SKM-1 (cell line): Measurements from ENCODE around the gene OTOP2.
"Not testable (repeated sequence)": the region's sequence is repeated elsewhere in the genome, so short reads cannot be mapped to it uniquely, and the experiment has no call there.

Source experiments
- DNase-seq: peaks from one replicate; lab custom pipeline; 2025; ENCODE audit not compliant: unreplicated experiment; lab: John Stamatoyannopoulos, UW

OTOP2 gene

DNA sequence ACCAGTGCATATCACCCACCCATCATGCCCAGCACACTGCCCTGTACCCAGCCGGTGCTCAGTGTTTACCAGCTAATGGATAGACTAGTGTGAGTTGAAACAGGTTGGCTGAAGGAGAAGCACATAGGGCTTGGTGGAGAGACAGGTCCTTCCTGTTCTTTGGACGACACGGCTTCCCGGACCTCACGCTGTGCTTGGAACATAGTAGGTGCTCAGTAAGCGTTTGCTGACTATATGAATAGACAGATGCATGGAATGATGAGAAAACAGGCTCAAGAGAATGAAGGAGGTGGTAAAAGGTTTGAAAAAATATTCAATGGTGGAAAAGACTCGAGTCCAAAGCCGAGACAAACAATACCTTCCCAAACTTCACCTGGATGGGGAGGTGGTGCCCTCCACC lies 23.9 kb upstream of the OTOP2 start:
- no peak for DNase-seq

DNA sequence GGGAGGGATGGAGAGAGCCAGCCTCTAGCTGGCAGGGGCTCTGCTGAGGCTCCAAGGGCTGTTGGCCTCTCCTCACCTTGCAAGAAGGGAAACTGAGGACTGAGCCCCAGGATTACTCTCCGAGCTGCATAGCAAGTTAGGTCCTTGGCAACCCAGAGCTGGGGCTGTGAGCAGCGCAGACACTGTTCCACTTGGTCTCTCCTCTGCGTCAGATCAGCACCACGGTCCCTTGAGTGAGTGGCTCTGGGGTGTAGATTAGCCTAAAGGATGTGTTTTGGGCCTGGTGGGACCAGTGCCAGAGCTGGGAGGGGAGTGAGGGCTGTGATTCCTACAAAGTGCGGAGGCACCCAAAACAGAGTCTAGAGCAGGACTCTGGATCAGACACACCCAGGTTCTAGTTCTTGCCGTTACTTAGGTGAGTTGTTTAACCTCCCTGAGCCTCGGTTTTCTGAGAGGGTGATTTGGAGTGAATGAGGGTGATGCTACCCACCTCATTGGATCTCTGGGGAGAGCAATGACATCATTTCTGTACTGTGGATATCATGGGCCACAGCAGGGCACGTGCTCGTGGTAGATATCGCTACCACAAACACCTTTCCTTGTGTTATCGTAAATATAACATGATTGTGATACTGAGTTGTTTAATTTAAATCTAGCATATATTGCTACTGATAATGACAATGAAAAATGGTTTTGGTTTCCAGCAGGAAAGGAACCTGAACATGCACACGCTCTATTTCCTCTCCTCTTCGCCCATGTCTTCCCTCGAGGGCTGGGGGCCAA lies 22.5 kb upstream of the OTOP2 start:
- DNase-seq, result no peak

DNA sequence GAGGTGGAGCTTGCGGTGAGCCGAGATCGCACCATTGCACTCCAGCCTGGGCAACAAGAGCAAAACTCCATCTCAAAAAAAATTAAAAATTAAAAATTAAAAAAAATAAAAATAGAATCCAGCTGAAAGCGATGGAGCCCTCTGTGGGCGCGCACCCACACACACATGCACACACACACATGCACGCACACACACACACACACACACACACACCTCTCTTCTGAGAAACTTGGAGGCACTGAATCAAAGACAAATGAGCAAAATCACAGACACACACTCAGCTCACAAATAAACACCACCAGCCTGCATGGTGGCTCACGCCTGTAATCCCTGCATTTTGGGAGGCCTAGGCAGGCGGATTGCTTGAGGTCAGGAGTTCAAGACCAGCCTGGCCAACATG lies 21.0 kb upstream of the OTOP2 start:
- no peak for DNase-seq

DNA sequence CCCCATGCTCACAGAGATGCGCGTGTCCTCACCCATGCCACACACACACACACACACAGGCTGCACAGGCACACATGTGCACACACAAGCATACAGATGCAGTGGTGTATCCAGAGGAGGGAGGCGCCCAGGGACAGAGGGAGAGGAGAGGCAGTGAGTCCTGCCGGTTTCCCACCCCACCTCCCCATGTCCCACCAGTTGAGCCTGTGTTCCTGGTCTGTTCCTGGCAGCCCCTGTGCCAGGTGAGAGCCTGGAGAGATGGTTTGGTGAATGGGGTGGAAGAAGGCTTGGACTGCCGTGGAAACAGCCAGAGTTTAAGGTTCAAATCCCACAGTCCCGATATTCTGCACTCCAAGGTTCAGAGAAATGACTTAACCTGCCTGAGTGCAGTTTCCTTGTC lies 20.4 kb upstream of the OTOP2 start:
- no peak for DNase-seq

DNA sequence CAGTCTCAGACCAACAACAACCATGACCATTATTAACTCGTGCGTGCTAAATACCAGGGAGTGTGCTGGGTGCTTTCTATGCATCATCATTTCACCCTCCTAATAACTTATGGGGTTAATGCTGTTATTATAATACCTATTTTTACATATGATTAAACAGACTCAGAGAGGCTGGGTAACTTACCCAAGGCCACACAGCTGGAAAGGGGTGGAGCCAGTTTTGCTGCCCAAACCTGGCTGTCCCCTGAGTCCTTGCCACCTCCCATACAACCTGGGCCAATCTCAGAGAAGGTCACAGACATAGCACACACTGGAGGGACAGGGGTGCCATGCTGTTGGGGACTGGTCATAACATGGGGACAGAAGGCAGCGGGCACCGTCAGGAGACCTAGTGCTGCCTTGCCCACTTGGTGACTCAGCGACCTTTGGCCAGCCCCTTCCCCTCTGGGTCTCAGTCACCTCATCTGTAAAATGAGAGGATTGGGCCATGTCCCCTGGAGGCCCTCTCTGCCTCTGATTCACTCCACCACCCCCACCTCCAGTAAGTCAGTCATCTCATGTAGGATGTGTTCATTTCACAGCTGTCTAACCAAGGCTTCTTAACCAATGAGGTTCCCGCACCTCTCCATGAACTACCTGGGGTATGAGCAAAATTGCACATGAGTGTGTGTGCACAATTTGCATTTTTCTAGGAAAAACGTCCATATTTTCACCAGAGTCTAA lies 19.2 kb upstream of the OTOP2 start:
- no peak for DNase-seq

DNA sequence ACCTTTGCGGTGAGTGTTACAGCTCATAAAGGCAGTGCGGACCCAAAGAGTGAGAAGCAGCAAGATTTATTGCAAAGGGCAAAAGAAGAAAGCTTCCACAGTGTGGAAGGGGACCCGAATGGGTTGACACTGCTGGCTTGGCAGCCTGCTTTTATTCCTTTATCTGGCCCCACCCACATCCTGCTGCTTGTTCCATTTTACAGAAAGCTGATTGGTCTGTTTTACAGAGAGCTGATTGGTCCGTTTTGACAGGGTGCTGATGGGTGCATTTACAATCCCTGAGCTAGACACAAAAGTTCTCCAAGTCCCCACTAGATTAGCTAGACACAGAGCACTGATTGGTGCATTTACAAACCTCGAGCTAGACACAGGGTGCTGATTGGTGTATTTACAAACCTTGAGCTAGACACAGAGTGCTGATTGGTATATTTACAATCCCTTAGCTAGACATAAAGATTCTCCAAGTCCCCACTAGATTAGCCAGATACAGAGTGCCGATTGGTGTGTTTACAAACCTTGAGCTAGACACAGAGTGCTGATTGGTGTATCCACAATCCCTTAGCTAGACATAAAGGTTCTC lies 17.8 kb upstream of the OTOP2 start:
- not testable (repeated sequence) for DNase-seq

DNA sequence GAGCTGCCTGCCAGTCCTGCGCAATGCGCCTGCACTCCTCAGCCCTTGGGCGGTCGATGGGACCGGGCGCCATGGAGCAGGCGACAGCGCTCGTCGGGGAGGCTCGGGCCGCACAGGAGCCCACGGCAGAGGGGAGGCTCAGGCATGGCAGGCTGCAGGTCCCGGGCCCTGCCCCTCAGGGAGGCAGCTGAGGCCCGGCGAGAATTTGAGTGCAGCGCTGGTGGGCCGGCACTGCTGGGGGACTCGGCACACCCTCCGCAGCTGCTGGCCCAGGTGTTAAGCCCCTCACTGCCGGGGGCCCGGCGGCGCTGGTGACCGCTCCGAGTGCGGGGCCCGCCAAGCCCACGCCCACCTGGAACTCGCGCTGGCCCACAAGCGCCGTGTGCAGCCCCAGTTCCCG lies 17.1 kb upstream of the OTOP2 start:
- DNase-seq, result no peak

DNA sequence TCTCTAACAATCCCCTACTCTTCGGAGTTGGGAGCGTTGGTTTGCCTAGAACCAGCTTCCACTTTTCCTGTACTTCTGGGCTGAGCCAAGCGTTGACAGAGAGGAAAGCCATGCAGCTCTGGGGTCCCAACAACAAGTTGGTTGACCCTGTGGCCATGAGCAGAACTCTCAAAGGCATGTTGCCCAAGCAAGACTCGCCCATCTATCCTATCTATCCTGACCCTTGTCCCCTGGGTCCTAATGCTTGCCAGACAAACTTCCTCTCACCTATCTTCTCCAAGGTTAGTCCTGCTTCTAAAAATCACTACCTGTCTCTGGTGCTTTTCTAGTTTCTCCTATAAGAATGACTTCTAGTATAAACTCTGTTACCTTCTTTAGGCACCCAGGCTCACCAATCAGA lies 15.0 kb upstream of the OTOP2 start:
- DNase-seq, result not testable (repeated sequence)

DNA sequence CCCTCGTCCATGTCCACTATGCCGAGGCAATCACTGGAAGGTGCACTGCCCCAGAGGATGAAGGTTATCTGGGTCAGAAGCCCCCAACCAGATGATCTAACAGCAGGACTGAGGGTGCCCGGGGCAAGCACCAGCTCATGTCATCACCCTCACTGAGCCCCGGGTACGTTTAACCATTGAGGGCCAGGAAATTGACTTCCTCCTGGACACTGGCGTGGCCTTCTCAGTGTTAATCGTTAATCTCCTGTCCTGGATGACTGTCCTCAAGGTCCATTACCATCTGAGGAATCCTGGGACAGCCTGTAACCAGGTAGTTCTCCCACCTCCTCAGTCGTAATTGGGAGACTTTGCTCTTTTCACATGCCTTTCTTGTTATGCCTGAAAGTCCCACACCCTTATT lies 12.7 kb upstream of the OTOP2 start:
- not testable (repeated sequence) for DNase-seq

DNA sequence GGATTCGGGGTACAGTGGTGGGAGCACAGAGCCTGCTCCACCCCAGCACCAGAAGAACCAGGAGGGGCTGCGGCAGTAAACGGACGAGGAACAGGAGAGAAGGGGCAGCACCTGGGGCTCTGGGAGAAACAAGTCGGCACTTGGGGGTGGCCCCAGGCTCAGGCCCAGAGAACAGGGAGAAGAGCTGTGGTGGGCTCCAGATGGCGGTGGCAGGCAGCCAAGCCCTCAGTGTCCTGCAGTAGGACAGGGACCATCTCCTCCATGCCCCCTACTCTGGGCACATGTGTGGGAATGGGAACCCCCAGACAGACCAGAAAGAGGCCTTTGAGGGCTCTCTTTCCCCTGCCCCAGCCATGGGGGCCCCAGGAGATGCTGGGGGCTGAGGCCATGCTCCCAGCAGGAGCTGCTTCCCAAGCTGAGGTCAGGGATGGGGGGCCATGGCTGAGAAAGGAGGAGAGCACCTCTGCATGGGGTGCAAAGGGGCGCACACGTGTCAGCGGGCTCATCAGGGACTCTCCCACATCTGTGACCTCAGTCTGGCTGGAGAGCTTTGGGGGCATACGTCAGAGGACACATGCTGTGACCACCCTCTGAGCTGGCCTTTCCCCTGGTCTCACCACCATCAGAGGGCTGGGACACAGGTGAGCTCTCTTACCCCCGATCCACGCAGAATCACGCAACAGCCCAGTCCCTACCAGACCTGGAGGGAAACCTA lies 7.8 kb upstream of the OTOP2 start:
- DNase-seq, result no peak

DNA sequence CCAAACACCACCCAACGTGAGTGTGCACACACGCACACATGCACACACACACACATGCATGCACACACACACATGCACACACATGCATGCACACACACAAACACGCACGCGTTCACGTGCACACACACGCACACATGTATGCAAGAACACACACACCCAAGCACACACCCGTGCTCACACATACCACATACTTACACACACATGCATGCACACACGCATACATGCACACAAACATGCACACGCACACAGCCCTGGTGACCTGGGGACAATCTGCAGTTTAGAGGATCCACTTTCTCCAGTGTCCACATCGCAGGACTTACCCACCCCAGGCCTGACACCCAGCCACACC lies 7.2 kb upstream of the OTOP2 start:
- no peak for DNase-seq

DNA sequence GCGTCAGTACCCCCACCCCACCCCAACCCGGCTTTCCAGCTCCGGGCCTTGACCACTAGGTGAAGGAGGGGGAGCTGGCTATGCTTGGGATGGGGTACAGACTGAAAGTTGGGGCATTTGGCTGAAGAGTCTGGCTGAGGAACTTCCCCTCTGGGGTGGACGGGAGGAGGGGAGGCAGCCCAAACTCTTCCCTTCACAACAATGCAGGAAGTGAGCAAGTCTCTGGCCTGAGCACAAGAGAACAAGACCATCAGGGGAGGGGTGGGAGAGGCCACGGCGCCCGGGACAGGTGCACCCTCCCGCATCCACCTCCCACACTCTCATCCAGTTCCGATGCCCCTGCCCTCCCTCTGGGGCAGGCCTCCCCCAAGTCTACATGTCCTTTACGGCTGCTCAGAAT lies 6.6 kb upstream of the OTOP2 start:
- peak; percentile 46 for DNase-seq

DNA sequence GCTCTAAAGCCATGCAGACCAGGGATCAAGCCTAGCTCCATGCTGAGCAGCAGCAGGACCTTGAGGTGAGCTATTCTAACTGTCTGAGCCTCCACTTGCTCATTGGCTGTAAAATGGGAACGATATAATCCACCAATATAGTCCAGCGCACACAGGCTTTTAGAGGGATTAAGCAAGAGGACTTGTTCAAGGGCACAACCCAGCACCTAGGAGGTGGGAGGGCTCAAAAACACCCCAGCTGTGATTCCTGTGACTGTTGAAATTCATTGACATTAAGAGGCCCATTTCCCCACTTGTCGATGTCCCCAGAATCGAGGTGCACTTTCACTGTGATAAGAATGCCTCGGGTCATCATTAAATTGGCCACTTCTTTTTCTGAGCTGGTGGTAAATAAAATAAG lies 5.2 kb upstream of the OTOP2 start:
- no peak for DNase-seq

DNA sequence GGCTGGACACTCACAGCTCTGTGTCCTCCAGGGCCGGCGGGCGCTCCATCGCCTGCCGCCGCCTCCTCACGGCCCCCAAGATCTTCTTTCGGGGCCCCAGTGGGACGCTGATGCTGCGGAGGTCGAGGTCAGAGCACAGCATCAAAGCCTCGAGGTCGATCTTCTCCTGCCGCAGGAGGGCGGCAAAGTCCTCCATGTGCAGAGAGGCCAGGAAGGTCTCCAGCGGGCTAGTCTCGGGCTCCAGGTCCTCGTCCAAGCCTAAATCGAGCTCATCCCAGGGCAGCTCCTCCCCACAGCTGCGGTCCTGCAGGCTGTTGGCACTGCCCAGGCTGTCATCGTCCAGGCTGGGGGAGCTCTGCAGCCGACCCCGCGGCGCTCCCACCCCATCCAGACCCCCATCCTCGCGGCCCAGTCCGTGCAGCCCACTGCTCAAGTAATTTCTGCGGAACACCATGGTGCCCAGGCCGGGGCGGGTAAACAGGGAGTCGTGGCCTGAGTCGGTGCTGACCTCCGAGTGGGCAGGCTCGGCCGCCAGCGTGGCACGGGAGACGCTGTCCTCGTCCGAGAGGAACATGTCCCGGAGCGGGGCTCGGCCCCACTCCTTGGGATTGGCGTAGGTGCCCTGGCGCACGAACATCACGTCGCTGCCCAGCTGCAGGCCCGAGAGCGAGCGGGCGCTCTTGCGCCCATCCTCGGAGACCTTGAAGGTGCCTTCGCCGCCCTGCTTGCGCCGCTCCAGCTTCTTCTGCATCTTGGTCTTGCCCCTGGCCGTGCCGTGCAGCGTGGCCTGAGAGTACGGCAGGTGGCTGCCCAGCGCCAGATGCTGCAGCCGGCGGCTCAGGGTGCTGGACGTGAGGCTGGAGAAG lies 4.4 kb upstream of the OTOP2 start:
- DNase-seq, result no peak

DNA sequence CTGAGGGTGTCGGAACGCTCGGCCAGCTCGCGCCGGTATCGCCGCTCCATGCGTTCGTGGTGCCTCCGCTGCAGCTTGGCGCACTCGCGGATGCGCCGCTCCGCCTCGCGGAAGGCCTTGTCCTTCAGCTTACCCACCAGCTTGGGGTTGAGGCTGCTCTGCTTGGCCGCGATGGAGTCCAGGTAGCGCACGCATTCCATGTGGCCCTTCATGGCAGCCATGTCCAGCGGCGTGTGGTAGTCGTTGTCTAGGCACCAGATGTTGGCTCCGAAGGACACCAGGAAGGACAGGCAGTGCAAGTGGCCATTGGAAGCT lies 3.8 kb upstream of the OTOP2 start:
- no peak for DNase-seq

DNA sequence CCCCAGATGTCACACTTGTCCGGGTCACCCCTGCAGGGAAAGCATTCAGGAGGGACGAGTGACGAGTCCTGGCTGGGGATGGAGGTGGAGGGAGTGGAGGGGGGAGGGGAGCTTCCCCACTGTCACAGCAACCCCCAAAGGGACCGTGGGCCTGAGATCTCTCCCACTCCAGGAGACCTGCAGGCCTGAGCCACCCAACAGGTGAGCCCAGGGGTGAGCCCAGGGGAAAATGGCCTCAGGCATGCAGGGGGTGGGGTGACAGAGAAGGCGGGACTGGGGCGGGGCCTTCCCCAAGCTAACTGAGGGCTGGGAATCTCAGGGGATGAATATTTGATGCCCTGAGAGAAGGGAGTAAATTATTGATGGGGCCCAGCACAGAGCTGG lies 3.4 kb upstream of the OTOP2 start:
- no peak for DNase-seq

DNA sequence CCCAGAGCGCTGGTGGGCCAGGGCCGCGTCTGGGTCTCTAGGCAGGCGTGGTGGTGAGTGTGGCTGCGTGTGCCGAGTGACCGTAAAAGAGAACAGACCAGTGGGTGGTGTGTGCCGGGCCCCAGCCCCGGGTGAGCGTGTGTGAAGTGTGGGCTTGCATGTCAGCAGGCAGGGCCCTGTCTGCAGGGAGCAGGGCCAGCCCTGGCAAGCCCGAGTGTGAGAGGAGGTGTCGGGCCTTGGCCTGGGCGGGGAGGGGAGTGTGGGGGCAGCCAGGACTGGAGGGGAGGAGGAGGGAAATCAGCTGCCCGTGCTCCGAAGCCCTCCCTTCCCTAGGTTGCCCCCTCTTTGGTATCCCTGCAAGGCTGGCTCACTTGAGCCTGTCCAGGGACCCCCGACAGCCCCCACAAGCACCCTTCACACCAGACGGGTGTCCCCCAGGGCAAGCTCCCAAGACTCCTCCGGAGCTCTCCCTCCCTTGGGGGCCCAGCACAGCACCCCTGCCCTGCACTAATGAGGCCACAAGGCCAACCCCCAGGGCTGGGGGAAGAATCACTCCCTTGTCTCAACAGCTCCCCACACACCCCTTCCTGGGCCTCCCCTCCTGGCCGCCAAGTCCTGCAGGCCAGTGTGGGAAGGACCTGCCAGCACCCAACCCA lies 2.9 kb upstream of the OTOP2 start:
- no peak for DNase-seq

DNA sequence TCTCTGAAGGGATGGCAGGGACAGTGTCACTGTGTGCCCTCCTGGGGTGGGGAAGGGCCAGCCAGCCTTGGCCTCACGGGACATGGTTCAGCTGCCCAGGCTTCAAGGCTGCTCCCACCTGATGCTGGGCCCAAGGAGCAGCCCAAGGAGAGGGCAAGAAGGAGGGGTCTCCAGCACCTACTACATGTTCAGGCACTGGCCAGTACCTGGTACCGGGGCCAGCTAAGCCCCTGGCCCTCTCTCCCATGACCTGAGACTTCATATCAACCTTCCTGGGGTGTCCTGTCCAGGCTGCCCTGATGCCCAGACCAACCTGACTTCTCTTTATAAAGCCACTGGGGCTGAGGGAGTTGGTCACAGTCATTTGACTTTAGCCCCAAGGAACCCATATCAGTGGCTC lies 2.3 kb upstream of the OTOP2 start:
- no peak for DNase-seq

DNA sequence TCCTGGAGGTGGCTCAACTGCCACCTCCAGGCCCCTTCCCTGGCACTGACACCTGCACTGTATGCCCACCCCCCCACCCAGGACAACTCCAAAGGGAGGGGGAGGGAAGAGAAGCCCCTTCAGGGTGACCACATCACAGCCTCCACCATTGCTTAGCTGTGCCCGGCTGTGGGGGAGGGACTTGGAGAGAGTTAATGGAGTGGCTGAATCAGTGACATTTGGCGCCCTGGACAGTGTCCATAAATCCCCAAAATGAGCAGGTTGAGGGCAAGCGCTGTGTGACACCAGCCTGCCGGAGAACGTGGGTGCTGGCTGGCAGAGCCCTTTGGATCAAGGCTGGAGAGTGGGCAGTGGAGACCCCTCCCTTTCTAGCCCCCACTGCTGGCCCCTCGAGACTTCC lies 1.9 kb upstream of the OTOP2 start:
- no peak for DNase-seq

DNA sequence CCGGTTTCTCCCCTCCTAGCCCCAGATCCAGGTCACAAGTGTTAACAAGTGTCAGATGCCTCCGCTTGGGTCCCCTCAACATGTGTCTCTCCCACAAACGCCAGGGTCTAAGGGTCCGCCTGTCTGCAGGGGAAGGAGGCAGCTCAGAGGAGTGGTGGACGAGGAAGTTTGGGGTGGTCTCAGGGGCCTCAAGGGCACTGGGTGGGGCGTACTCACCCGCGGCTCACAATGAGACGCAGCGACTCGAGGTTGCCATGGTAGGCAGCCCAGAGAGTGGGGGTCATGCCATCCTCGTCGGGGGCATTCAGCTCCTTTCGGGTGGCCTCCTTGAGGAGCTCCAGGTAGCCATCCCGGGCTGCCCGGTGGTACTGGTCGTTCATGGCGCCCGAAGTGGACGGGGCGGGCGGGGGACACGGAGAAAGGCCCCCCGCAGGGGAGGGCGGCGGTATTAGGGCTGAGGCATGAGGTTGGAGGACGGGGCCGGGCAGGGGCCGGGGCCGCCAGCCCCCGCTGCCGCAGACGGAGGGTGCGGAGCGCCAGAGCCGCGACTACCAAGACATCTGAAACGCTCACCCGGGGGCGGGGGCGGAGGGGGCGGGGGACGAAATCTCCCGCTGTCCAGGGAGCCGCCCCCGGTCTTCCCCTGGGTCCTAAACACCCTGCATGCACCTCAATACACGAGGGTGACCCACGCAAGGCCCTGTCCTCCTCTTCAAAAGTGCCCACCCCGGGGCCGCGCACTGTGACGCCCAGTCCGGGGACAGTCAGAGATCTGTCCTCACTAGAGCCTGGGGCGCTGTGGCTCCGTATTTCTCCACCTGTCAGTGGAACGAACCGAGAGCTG lies 1.2 kb upstream of the OTOP2 start, which contains the start of gene USH1G:
USH1G (minus strand) TSS at position 562 of the 844 bp plus-strand sequence; CDS start at position 380, 182 bp downstream.
- DNase-seq, result no peak
